Left lung (tissue), 10 donors: ENCODE results near the gene PABPC3. TPM values are rescaled to one million over a fixed set of nuclear protein-coding genes. Genes with fewer than 3 reads are reported as not detected.

ENCODE experiments used
- ATAC-seq: fragments of 200-7000 bp; cut with Tn5 transposase; one replicate; pipeline ENCODE4 v1.9.1; 2020; ENCODE audit warnings: moderate library complexity
- DNase-seq, 4 donors: peaks; one replicate each; pipeline ENCODE4 v3.0.0-alpha.2; 2013 to 2020
- H3K27ac ChIP-seq, 2 donors: fragments of 200-600 bp; sonication (generic) in 1 of 2; one replicate each; pipeline versions ENCODE4 v1.5.0 to v1.8.0; 2020 to 2021
- H3K27me3 ChIP-seq, 2 donors: fragments of 200-600 bp; sonication (generic) in 1 of 2; one replicate each; pipeline versions ENCODE4 v1.5.0 to v1.8.0; 2020 to 2021
- H3K36me3 ChIP-seq, 2 donors: fragments of 200-600 bp; sonication (generic) in 1 of 2; one replicate each; pipeline versions ENCODE4 v1.5.0 to v1.8.0; 2020 to 2021
- H3K4me1 ChIP-seq, 2 donors: fragments of 200-600 bp; one replicate each; pipeline ENCODE4 v1.8.0; 2021
- H3K4me3 ChIP-seq, 2 donors: fragments of 200-600 bp; sonication (generic) in 1 of 2; one replicate each; pipeline versions ENCODE4 v1.5.0 to v1.8.0; 2020 to 2021; ENCODE audit warnings: mild to moderate bottlenecking in 1 of 2
- H3K9me3 ChIP-seq, 2 donors: fragments of 200-600 bp; sonication (generic) in 1 of 2; one replicate each; pipeline versions ENCODE4 v1.5.0 to v1.8.0; 2020 to 2021
- intact Hi-C, 2 donors: fragments of 100-400 bp; cut with DNase I; formaldehyde crosslinking; loops; one replicate each; pipeline versions ENCODE4 v1.11.2 to v1.14.2; 2022
- polyA plus RNA-seq, 6 donors: library from polyadenylated mRNA; unstranded; fragments of 120-200 nt; gene quantifications; one replicate each; pipeline ENCODE4 v1.2.1, GENCODE V29; 2013; ENCODE audit not compliant: insufficient read length in 6 of 6
- total RNA-seq, 2 donors: library from RNA; stranded (reverse); fragmentation: NEBNext Ultra II Directional; extraction: Animal tissue kit (Norgen Biotek cat#: 25700); gene quantifications; one replicate each; pipeline ENCODE4 v1.2.1, GENCODE V29; 2021
- TF ChIP-seq, protein P1 (sequence below), 2 donors: fragments of 200-600 bp; sonication (generic) in 1 of 2; IDR thresholded peaks; one replicate each; pipeline versions ENCODE4 v1.5.0 to v1.8.0; 2021; ENCODE audit warnings: antibody characterized with exemption in 2 of 2
- donor health status: DM: no; HTN: yes; CAD: no.
- donor health status: DM: no; HTN: no; CAD: no.

Gene PABPC3
- total and polyA plus RNA-seq, 8 donors = 0.13 to 2.0 (median 1.2) TPM

DNA sequence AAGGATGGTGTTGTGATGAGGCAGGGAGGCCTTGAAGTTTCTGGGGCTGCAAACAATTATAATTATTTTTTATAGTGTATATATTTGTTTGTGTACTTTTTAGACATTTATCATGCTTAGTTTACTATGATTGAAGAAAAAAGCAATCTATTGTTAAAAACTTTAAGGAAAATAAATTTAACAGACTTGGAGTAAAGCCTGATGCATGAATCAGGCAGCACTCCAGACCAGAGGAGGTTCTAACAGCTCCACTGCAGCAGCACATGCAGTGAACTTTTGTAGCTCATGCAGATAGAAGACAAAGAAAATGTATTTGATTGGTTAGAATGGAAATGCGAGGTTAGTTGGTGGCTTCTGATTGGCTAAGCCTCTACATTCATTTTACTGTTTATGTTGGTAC, 36.8 kb upstream of the PABPC3 start:
- TF ChIP-seq, protein P1, sequence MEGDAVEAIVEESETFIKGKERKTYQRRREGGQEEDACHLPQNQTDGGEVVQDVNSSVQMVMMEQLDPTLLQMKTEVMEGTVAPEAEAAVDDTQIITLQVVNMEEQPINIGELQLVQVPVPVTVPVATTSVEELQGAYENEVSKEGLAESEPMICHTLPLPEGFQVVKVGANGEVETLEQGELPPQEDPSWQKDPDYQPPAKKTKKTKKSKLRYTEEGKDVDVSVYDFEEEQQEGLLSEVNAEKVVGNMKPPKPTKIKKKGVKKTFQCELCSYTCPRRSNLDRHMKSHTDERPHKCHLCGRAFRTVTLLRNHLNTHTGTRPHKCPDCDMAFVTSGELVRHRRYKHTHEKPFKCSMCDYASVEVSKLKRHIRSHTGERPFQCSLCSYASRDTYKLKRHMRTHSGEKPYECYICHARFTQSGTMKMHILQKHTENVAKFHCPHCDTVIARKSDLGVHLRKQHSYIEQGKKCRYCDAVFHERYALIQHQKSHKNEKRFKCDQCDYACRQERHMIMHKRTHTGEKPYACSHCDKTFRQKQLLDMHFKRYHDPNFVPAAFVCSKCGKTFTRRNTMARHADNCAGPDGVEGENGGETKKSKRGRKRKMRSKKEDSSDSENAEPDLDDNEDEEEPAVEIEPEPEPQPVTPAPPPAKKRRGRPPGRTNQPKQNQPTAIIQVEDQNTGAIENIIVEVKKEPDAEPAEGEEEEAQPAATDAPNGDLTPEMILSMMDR (IDR thresholded peaks at IDR 0.05) = no peak
- Histone ChIP-seq H3K27ac (no peak overlapping the region), H3K27me3 (no peaks in the 10 kb centered on the region), H3K4me3 (no peak overlapping the region), H3K9me3 (peaks cover 0 to 2% of the 10 kb centered on the region in 2 donors), H3K36me3 (no peaks in the 10 kb centered on the region), H3K4me1 (no peaks in the 10 kb centered on the region)
- intact Hi-C loops = no loop called here
- DNase-seq = no peak
- no peak for ATAC-seq

- Histone ChIP-seq H3K27me3 (no peaks in the 10 kb centered on the region), H3K4me1 (no peaks in the 10 kb centered on the region)
- TF ChIP-seq, protein P1 (IDR thresholded peaks at IDR 0.05) = no peak
Observed at GRCh38 chr13:25059958-25060357, 36.0 kb upstream of the PABPC3 start.

GRCh38 chr13:25062479-25062878, 33.5 kb upstream of the PABPC3 start:
- ATAC-seq = no peak
- Histone ChIP-seq H3K27ac (no peak overlapping the region), H3K36me3 (no peaks in the 10 kb centered on the region), H3K4me1 (no peaks in the 10 kb centered on the region), H3K27me3 (peaks cover 0 to 12% of the 10 kb centered on the region in 2 donors), H3K4me3 (no peak overlapping the region), H3K9me3 (peaks cover 0 to 2% of the 10 kb centered on the region in 2 donors)
- intact Hi-C loops = no loop called here
- TF ChIP-seq, protein P1 (IDR thresholded peaks at IDR 0.05) = no peak
- no peak for DNase-seq

More at GRCh38 chr13:25059958-25060357, 36.0 kb upstream of the PABPC3 start:
- DNase-seq (no peak), ATAC-seq (no peak)
- no peak overlapping the region for H3K27ac ChIP-seq
- H3K4me3 ChIP-seq = no peak overlapping the region
- intact Hi-C loops = no loop called here
- H3K36me3 ChIP-seq = no peaks in the 10 kb centered on the region
- peaks cover 0 to 2% of the 10 kb centered on the region in 2 donors for H3K9me3 ChIP-seq

DNA sequence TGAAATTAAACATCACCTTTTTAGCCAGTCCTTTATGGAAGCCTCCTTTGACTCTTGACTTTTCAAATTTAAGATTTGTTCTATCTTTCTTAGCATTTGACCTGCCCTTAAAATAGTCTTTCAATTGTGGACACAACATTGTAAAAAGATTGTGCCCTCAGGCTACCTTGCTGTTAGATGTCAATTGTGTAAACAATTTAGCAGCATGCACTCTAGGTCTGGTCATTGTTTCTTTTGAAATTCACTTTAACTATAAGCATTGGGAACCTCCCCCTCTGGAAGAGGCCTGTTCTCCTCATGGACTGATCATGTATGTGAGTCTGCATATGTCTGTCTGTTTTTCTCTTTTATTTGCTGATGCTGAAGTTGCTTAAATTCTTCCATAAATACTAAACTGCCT, 31.5 kb upstream of the PABPC3 start:
- Histone ChIP-seq H3K36me3 (no peaks in the 10 kb centered on the region), H3K27ac (no peak overlapping the region), H3K4me3 (no peak overlapping the region), H3K27me3 (peaks cover 0 to 23% of the 10 kb centered on the region in 2 donors), H3K4me1 (no peaks in the 10 kb centered on the region), H3K9me3 (no peaks in the 10 kb centered on the region)
- no peak for DNase-seq
- intact Hi-C loops = no loop called here
- TF ChIP-seq, protein P1 (IDR thresholded peaks at IDR 0.05) = no peak
- no peak for ATAC-seq

- H3K27me3 ChIP-seq = peaks cover 0 to 38% of the 10 kb centered on the region in 2 donors
- intact Hi-C loops = no loop called here
Observed at GRCh38 chr13:25065974-25066770, 29.8 kb upstream of the PABPC3 start.

More at GRCh38 chr13:25065974-25066770, 29.8 kb upstream of the PABPC3 start:
- Histone ChIP-seq H3K36me3 (no peaks in the 10 kb centered on the region), H3K4me1 (no peaks in the 10 kb centered on the region), H3K9me3 (no peaks in the 10 kb centered on the region), H3K27ac (no peak overlapping the region), H3K4me3 (no peak overlapping the region)
- TF ChIP-seq, protein P1 (IDR thresholded peaks at IDR 0.05) = no peak
- DNase-seq (no peak), ATAC-seq (no peak)
